Mucosa of rectum (tissue), 2 donors: ENCODE results near the gene ANXA7.
"Not testable (repeated sequence)": the region's sequence is repeated elsewhere in the genome, so short reads cannot be mapped to it uniquely, and the experiment has no call there.

Experiments
- H3K27ac ChIP-seq, 2 donors: one replicate each; pipeline ENCODE4 v1.7.0; 2013; ENCODE audit warnings: inconsistent platforms in 2 of 2, low read depth in 2 of 2, low read length in 2 of 2
- H3K27me3 ChIP-seq, 2 donors: one replicate each; pipeline ENCODE4 v1.7.0; 2013; ENCODE audit warnings: low read length in 2 of 2; ENCODE audit not compliant: control insufficient read depth in 2 of 2, insufficient read depth in 2 of 2
- H3K36me3 ChIP-seq, 2 donors: one replicate each; pipeline ENCODE4 v1.7.0; 2013; ENCODE audit warnings: low read length in 2 of 2; ENCODE audit not compliant: control insufficient read depth in 2 of 2, insufficient read depth in 2 of 2
- H3K4me1 ChIP-seq, 2 donors: one replicate each; pipeline ENCODE4 v1.7.0; 2013; ENCODE audit warnings: low read length in 2 of 2, mild to moderate bottlenecking in 1 of 2; ENCODE audit not compliant: control insufficient read depth in 2 of 2, insufficient read depth in 2 of 2
- H3K4me3 ChIP-seq, 2 donors: one replicate each; pipeline ENCODE4 v1.7.0; 2013; ENCODE audit warnings: low read length in 2 of 2
- H3K9ac ChIP-seq, 2 donors: one replicate each; pipeline ENCODE4 v1.7.0; 2013; ENCODE audit warnings: low read length in 2 of 2, low read depth in 1 of 2, mild to moderate bottlenecking in 1 of 2
- H3K9me3 ChIP-seq, 2 donors: one replicate each; pipeline ENCODE4 v1.7.0; 2013; ENCODE audit warnings: low read length in 2 of 2; ENCODE audit not compliant: control insufficient read depth in 2 of 2
- donor health status: healthy.
- donor health status: Normal muscosa, but diverticular disease.

Gene ANXA7

DNA sequence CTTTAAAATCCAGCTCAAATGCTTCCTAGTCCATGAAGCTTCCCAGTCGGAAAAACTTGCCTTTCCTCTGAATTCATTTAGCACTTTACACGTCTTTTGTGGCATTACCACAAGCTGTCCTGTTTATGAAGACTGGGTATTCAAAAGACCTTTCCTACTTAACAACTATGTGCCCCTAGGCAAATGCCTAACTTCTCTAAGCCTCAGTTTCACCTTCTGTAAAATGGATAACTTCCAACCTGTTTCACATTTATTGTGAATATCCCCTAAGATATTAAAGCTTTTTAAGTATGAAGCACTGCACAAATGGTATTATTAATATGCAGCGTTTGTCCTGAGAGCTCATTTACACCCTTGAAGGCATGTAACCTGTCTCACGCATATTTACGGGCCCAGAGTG lies 56.0 kb downstream of the ANXA7 start:
- Histone ChIP-seq H3K27ac (no peak overlapping the region), H3K9me3 (no peaks in the 10 kb centered on the region), H3K4me1 (peaks cover 2 to 4% of the 10 kb centered on the region in 2 donors), H3K9ac (peak overlapping the region; percentile 58 to 85), H3K4me3 (peak overlapping the region; percentile 85 to 93), H3K27me3 (no peaks in the 10 kb centered on the region), H3K36me3 (no peaks in the 10 kb centered on the region)

DNA sequence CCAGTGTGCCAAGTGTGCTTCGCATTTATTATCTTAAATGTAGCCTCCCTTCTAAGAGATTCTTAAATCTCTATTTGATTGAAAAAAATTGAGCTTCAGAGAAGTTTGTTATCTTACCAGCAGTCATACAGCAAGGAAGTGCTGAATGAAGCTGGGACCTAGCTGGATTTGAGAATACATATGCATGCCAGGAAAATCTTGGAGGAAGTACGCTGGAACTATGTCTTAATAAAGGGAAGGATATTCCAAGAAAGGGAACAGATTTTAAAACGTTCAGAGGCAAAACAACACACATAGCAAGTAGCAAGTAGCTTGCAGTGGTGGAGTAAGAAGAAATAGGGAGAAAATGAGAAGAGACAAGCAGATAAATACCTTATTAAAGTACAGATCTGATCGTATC lies 56.7 kb downstream of the ANXA7 start:
- Histone ChIP-seq H3K9me3 (no peaks in the 10 kb centered on the region), H3K9ac (peak overlapping the region in 1 of 2 donors; percentile 15), H3K4me1 (peaks cover 2 to 4% of the 10 kb centered on the region in 2 donors), H3K36me3 (no peaks in the 10 kb centered on the region), H3K27me3 (no peaks in the 10 kb centered on the region), H3K27ac (no peak overlapping the region), H3K4me3 (no peak overlapping the region)

DNA sequence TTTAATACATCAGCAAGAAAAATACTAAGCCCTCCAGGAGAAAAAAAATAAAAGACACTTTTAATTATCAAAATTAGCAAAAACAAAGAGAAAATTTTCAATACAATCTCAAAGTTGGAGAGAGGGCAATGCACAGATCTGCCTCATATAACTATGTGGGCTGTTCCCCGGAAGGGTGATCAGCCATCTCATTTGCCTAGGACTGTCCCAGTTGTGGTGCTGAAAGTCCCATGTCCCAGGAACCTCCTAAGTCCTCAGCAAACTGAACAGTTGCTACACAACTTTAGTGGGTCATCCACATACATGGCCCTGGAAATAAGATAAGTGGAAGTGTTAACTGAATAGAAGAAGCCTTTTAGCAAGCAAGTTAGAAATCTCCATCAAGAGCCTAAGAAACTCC lies 69.6 kb downstream of the ANXA7 start:
- no peak overlapping the region for H3K4me3 ChIP-seq
- no peaks in the 10 kb centered on the region for H3K9me3 ChIP-seq
- H3K27me3 ChIP-seq: no peaks in the 10 kb centered on the region
- no peaks in the 10 kb centered on the region for H3K4me1 ChIP-seq
- no peaks in the 10 kb centered on the region for H3K36me3 ChIP-seq
- no peak overlapping the region for H3K27ac ChIP-seq
- no peak overlapping the region for H3K9ac ChIP-seq

DNA sequence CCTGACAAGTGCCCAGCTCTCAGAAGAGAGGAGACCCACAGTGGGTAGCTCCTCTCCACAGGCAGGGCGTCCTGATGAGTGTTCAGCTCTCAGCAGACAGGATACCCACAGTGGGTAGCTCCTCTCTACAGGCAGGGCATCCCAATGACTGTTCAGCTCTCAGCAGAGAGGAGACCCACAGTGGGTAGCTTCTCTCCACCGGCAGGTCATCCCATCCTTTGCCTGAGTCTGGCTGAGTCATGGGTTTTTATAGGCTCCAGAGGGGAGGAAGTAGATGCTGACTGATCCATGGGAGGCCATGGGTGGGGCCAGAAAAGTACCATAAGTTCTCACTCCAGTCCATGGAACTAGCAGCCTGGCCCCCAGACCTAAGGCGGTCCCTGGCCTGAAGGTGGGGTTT lies 73.7 kb downstream of the ANXA7 start:
- Histone ChIP-seq H3K4me3 (no peak overlapping the region), H3K36me3 (no peaks in the 10 kb centered on the region), H3K27me3 (no peaks in the 10 kb centered on the region), H3K4me1 (no peaks in the 10 kb centered on the region), H3K27ac (no peak overlapping the region), H3K9me3 (no peaks in the 10 kb centered on the region), H3K9ac (no peak overlapping the region)

DNA sequence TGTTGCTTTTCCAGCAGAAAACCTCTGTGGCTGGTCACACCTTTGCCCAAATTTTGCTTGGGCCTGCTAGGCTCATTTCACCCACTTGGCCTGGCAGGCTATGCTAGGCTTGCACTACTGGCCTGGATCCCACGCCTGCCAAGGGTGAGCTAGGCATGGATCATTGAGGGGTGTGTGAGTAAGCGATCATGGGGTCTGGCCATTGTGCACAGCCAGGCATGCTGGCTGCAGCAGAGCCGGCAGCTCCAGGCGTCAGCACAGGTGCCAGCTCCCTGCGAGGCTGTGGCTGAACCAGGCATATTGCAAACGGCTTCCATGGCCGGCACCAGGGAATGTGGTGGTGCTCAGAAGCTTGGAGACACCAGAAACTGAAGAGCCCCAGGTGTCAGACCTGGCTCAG lies 74.4 kb downstream of the ANXA7 start:
- no peaks in the 10 kb centered on the region for H3K4me1 ChIP-seq
- no peaks in the 10 kb centered on the region for H3K36me3 ChIP-seq
- H3K9me3 ChIP-seq: no peaks in the 10 kb centered on the region
- no peak overlapping the region for H3K27ac ChIP-seq
- H3K27me3 ChIP-seq: no peaks in the 10 kb centered on the region
- H3K4me3 ChIP-seq: no peak overlapping the region
- no peak overlapping the region for H3K9ac ChIP-seq

DNA sequence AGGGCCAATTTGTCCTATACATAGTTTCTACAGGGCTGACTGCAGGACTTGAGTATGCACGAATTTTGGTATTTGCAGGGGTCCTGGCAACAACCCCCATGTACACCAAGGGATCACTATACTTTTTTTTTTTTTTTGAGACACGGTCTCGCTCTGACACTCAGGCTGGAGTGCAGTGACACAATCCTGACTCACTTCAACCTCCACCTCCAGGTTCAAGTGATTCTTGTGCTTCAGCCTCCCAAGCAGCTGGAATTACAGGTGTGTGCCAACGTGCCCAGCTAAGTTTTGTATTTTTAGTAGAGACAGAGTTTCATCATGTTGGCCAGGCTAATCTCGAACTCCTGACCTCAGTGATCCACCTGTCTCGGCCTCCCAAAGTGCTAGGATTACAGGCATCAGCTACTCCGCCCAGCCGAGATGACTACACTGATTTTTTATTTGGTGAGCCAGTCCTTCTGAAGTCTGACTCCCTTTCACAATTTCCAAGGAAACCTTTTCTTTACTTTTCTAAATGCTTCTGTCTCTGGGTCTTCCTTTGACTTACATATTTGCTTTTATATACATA lies 75.0 kb downstream of the ANXA7 start:
- H3K9me3 ChIP-seq: no peaks in the 10 kb centered on the region
- H3K4me3 ChIP-seq: no peak overlapping the region
- no peak overlapping the region for H3K27ac ChIP-seq
- H3K27me3 ChIP-seq: no peaks in the 10 kb centered on the region
- no peak overlapping the region for H3K9ac ChIP-seq
- no peaks in the 10 kb centered on the region for H3K4me1 ChIP-seq
- H3K36me3 ChIP-seq: no peaks in the 10 kb centered on the region

DNA sequence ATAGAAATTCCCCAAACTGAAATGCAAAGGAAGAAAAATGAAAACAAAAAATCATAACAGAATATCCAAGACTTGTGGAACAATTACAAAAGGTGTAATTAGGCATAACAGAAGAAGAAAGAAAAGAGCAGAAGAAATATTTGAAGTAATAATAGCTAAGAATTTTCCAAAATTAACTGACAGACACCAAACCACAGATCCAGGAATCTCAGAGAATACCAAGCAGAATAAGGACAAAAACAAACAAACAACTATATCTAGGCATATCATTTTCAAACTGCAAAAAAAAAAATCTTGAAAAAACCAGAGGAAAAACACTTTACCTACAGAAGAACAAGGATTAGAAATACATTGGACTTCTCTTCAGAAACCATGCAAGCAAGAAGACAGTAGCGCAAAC lies 80.7 kb downstream of the ANXA7 start:
- no peak overlapping the region for H3K4me3 ChIP-seq
- no peak overlapping the region for H3K9ac ChIP-seq
- H3K9me3 ChIP-seq: no peaks in the 10 kb centered on the region
- no peaks in the 10 kb centered on the region for H3K4me1 ChIP-seq
- H3K27me3 ChIP-seq: no peaks in the 10 kb centered on the region
- H3K36me3 ChIP-seq: no peaks in the 10 kb centered on the region
- no peak overlapping the region for H3K27ac ChIP-seq

DNA sequence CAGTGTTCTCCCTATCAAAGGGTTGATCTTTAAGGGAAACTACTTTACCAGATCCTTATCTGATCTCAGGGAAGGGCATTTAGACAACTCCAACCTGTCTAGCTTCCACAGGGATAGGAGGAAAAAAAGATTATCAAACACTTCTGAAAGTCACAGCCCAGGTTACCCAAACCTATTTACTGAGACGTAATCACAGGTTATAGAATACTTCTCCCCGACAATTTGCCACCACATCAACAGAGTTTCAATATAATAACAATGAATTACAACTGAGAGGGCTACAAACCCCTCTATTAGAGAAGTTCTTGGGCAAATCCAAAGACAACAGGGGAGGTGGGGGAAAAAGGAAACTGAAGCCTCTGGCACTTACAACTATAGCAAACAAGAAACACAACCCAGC lies 81.5 kb downstream of the ANXA7 start:
- no peaks in the 10 kb centered on the region for H3K4me1 ChIP-seq
- no peak overlapping the region for H3K4me3 ChIP-seq
- H3K27me3 ChIP-seq: no peaks in the 10 kb centered on the region
- no peak overlapping the region for H3K9ac ChIP-seq
- no peak overlapping the region for H3K27ac ChIP-seq
- H3K9me3 ChIP-seq: no peaks in the 10 kb centered on the region
- no peaks in the 10 kb centered on the region for H3K36me3 ChIP-seq

DNA sequence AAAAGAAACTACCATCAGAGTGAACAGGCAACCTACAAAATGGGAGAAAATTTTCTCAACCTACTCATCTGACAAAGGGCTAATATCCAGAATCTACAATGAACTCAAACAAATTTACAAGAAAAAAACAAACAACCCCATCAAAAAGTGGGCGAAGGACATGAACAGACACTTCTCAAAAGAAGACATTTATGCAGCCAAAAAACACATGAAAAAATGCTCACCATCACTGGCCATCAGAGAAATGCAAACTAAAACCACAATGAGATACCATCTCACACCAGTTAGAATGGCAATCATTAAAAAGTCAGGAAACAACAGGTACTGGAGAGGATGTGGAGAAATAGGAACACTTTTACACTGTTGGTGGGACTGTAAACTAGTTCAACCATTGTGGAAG lies 85.3 kb downstream of the ANXA7 start:
- not testable (repeated sequence) for H3K9me3 ChIP-seq, H3K9ac ChIP-seq, H3K36me3 ChIP-seq, H3K27me3 ChIP-seq, H3K4me3 ChIP-seq, H3K27ac ChIP-seq, H3K4me1 ChIP-seq

DNA sequence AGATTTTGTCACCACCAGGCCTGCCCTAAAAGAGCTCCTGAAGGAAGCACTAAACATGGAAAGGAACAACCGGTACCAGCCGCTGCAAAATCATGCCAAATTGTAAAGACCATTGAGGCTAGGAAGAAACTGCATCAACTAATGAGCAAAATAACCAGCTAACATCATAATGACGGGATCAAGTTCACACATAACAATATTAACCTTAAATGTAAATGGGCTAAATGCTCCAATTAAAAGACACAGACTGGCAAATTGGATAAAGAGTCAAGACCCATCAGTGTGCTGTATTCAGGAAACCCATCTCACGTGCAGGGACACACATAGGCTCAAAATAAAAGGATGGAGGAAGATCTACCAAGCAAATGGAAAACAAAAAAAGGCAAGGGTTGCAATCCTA lies 88.6 kb downstream of the ANXA7 start:
- H3K27me3 ChIP-seq, H3K27ac ChIP-seq, H3K4me1 ChIP-seq, H3K36me3 ChIP-seq, H3K4me3 ChIP-seq, H3K9ac ChIP-seq, H3K9me3 ChIP-seq: not testable (repeated sequence)
